ENCODE results near the gene PTPRJ.
"Not testable (repeated sequence)": the region's sequence is repeated elsewhere in the genome, so short reads cannot be mapped to it uniquely, and the experiment has no call there.

Gene PTPRJ

DNA sequence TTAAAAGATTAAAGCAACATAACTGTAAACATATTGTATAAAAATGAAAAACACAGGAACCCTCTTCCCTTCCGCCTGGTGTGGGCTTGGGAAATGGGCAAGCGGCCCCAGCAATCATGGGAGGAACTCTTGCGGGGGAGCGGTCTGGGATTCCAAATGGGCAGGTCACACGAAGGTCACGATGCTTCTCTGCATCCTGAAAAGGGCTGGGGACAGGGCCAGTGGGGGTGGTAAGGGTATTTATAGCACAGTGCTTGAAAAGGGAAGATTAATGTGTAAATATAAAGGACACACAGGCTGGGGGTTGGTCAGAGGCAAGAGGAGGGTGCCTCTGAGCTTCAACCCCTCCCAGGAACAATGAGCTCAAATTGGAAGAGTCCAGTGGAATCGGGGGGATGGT, 189.4 kb downstream of the PTPRJ start:
- no peaks in the 10 kb centered on the region for H3K27me3 ChIP-seq (ENCODE audit: insufficient read depth, low read length)
- H3K9me3 ChIP-seq (ENCODE audit: low read length): no peaks in the 10 kb centered on the region
- H3K36me3 ChIP-seq (ENCODE audit: insufficient read depth, low read length): no peaks in the 10 kb centered on the region
- no peak overlapping the region for H2AFZ ChIP-seq (ENCODE audit: low read depth, low read length)
- no peak overlapping the region for H3K4me3 ChIP-seq (ENCODE audit: low read length)
- H3K4me1 ChIP-seq (ENCODE audit: insufficient read depth, low read length): peaks cover 10% of the 10 kb centered on the region

- Histone ChIP-seq H2AFZ (ENCODE audit: low read depth, low read length) (no peak overlapping the region), H3K4me3 (ENCODE audit: low read length) (no peak overlapping the region), H3K4me1 (ENCODE audit: insufficient read depth, low read length) (peaks cover 10% of the 10 kb centered on the region), H3K9me3 (ENCODE audit: low read length) (no peaks in the 10 kb centered on the region), H3K36me3 (ENCODE audit: insufficient read depth, low read length) (no peaks in the 10 kb centered on the region), H3K27me3 (ENCODE audit: insufficient read depth, low read length) (no peaks in the 10 kb centered on the region)
These were observed 190.2 kb downstream of the PTPRJ start for GRCh38 chr11:48170241-48171233.

- Histone ChIP-seq H3K27me3 (ENCODE audit: insufficient read depth, low read length) (no peaks in the 10 kb centered on the region), H3K4me3 (ENCODE audit: low read length) (no peak overlapping the region), H3K36me3 (ENCODE audit: insufficient read depth, low read length) (no peaks in the 10 kb centered on the region), H2AFZ (ENCODE audit: low read depth, low read length) (no peak overlapping the region), H3K9me3 (ENCODE audit: low read length) (no peaks in the 10 kb centered on the region), H3K4me1 (ENCODE audit: insufficient read depth, low read length) (peaks cover 10% of the 10 kb centered on the region)
These were observed 192.7 kb downstream of the PTPRJ start for GRCh38 chr11:48172818-48173609.

DNA sequence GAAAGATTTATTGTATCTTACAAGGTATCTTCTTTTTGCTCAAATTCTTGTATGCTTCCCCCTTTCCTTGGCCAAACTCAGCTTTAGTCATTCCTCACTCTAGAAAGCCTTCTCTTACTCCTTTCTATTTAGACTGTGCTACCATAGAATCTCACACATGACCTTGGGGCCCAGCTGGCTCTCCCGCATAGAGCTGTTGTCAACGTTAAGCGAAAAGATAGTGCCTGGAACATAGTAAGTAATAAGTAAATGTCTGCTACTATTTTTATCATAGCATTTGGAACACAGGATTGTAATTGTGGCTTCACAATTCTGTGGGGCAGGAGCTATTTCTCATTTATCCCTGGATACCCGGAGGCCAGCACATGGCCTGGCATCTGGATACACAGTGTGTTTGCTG, 197.3 kb downstream of the PTPRJ start:
- no peaks in the 10 kb centered on the region for H3K9me3 ChIP-seq (ENCODE audit: low read length)
- H3K27me3 ChIP-seq (ENCODE audit: insufficient read depth, low read length): no peaks in the 10 kb centered on the region
- no peaks in the 10 kb centered on the region for H3K4me1 ChIP-seq (ENCODE audit: insufficient read depth, low read length)
- no peaks in the 10 kb centered on the region for H3K36me3 ChIP-seq (ENCODE audit: insufficient read depth, low read length)
- no peak overlapping the region for H2AFZ ChIP-seq (ENCODE audit: low read depth, low read length)
- no peak overlapping the region for H3K4me3 ChIP-seq (ENCODE audit: low read length)

GRCh38 chr11:48180627-48181026, 200.3 kb downstream of the PTPRJ start:
- no peaks in the 10 kb centered on the region for H3K9me3 ChIP-seq (ENCODE audit: low read length)

DNA sequence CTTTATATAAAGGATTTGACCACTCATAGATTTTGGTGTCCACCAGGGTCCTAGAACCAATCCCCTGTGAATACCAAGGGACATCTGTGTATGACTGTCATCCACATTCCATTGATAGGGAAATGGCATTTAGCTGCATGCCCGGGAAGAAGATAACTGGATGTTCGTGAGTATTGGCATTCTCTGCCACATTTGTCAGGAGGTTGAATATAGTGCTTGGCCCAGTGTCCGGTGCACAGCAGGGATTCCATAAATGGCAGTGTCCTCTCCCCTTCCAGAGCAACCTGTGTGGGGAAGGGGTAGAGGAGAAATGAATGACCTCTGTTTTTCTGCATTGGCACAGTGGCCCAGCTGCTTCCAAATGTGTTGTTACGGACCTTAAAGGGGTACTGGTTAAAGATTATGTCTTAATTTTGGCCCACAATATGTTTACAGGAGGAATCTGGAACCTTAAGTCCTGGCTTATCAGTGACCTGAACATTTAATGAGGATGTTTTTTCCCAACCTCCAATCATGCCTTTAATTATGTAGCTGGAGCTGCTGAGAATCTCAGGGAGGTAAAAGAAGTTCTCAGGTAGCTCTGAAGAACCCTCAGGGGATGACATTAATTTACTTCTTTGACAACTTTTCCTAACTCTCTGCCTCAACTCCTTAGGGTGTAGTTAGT, 202.6 kb downstream of the PTPRJ start:
- Histone ChIP-seq H3K27me3 (ENCODE audit: insufficient read depth, low read length) (no peaks in the 10 kb centered on the region), H3K4me3 (ENCODE audit: low read length) (no peak overlapping the region), H3K36me3 (ENCODE audit: insufficient read depth, low read length) (no peaks in the 10 kb centered on the region), H3K4me1 (ENCODE audit: insufficient read depth, low read length) (no peaks in the 10 kb centered on the region), H2AFZ (ENCODE audit: low read depth, low read length) (no peak overlapping the region), H3K9me3 (ENCODE audit: low read length) (no peaks in the 10 kb centered on the region)

More at GRCh38 chr11:48180627-48181026, 200.3 kb downstream of the PTPRJ start:
- H3K4me3 ChIP-seq (ENCODE audit: low read length): no peak overlapping the region
- H3K36me3 ChIP-seq (ENCODE audit: insufficient read depth, low read length): no peaks in the 10 kb centered on the region
- no peaks in the 10 kb centered on the region for H3K4me1 ChIP-seq (ENCODE audit: insufficient read depth, low read length)
- no peaks in the 10 kb centered on the region for H3K27me3 ChIP-seq (ENCODE audit: insufficient read depth, low read length)
- no peak overlapping the region for H2AFZ ChIP-seq (ENCODE audit: low read depth, low read length)

- Histone ChIP-seq H3K4me1 (ENCODE audit: insufficient read depth, low read length) (no peaks in the 10 kb centered on the region), H3K27me3 (ENCODE audit: insufficient read depth, low read length) (no peaks in the 10 kb centered on the region), H3K36me3 (ENCODE audit: insufficient read depth, low read length) (no peaks in the 10 kb centered on the region), H3K4me3 (ENCODE audit: low read length) (no peak overlapping the region), H3K9me3 (ENCODE audit: low read length) (no peaks in the 10 kb centered on the region), H2AFZ (ENCODE audit: low read depth, low read length) (no peak overlapping the region)
These were observed 204.1 kb downstream of the PTPRJ start for GRCh38 chr11:48184452-48184851.

DNA sequence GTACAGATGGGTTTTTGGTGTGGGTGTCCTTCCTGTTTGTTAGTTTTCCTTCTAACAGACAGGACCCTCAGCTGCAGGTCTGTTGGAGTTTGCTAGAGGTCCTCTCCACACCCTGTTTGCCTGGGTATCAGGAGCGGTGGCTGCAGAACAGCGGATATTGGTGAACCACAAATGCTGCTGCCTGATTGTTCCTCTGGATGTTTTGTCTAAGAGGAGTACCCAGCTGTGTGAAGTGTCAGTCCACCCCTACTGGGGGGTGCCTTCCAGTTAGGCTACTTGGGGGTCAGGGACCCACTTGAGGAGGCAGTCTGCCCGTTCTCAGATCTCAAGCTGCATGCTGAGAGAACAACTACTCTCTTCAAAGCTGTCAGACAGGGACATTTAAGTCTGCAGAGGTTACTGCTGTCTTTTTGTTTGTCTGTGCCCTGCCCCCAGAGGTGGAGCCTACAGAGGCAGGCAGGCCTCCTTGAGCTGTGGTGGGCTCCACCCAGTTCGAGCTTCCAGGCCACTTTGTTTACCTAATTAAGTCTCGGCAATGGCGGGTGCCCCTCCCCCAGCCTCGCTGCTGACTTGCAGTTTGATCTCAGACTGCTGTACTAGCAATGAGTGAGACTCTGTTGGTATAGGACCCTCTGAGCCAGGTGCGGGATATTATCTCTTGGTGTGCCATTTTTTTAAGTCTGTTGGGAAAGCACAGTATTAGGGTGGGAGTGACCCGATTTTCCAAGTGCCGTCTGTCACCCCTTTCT, 210.7 kb downstream of the PTPRJ start:
- not testable (repeated sequence) for H3K4me3 ChIP-seq (ENCODE audit: low read length)

DNA sequence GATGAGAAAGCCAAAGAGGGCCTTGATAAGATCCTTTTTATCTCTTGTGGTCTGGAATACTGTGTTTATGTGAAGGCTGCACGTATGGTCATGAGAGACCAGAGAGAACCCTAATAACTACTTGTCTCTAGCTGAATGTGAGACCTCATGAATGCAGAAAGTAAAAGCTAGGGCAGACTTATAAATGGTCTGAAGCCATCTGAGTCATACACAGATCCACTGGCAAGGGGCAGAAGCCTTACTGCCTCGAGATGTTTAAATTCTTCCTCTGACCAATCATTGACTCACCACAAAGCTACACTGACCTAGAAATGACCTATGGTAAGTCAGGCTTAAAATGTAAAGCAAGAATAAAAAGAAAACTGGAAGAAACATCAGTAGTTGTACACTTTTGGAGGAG, 213.5 kb downstream of the PTPRJ start:
- Histone ChIP-seq H3K4me1 (ENCODE audit: insufficient read depth, low read length) (no peaks in the 10 kb centered on the region), H3K27me3 (ENCODE audit: insufficient read depth, low read length) (no peaks in the 10 kb centered on the region), H3K4me3 (ENCODE audit: low read length) (no peak overlapping the region), H3K9me3 (ENCODE audit: low read length) (no peaks in the 10 kb centered on the region), H2AFZ (ENCODE audit: low read depth, low read length) (no peak overlapping the region), H3K36me3 (ENCODE audit: insufficient read depth, low read length) (no peaks in the 10 kb centered on the region)

More for the DNA sequence above, 210.7 kb downstream of the PTPRJ start:
- H3K9me3 ChIP-seq (ENCODE audit: low read length); H3K36me3 ChIP-seq (ENCODE audit: insufficient read depth, low read length); H3K4me1 ChIP-seq (ENCODE audit: insufficient read depth, low read length); H3K27me3 ChIP-seq (ENCODE audit: insufficient read depth, low read length); H2AFZ ChIP-seq (ENCODE audit: low read depth, low read length): not testable (repeated sequence)

DNA sequence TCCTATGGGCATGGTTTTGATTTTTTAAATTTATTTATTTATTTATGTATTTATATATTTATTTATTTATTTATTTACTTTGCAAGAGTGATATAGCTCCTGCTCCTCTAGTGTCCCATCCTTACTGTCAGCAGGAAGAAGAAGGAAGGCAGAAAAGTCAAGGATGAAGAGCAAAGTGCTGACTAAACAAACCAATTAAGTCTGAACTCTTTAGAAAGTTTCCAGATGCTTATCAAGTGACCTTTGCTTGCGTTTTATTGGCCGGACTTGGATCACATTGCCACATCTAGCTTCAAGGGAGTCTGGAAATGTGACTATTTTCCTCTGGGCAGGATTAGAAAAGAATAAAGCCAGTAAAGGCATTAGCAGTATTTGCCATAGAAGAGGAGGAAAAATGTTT, 227.5 kb downstream of the PTPRJ start:
- no peaks in the 10 kb centered on the region for H3K4me1 ChIP-seq (ENCODE audit: insufficient read depth, low read length)
- no peaks in the 10 kb centered on the region for H3K27me3 ChIP-seq (ENCODE audit: insufficient read depth, low read length)
- H3K4me3 ChIP-seq (ENCODE audit: low read length): no peak overlapping the region
- H3K36me3 ChIP-seq (ENCODE audit: insufficient read depth, low read length): no peaks in the 10 kb centered on the region
- H2AFZ ChIP-seq (ENCODE audit: low read depth, low read length): no peak overlapping the region
- no peaks in the 10 kb centered on the region for H3K9me3 ChIP-seq (ENCODE audit: low read length)

GRCh38 chr11:48210052-48210451, 229.7 kb downstream of the PTPRJ start:
- Histone ChIP-seq H3K27me3 (ENCODE audit: insufficient read depth, low read length) (no peaks in the 10 kb centered on the region), H3K9me3 (ENCODE audit: low read length) (no peaks in the 10 kb centered on the region), H3K36me3 (ENCODE audit: insufficient read depth, low read length) (no peaks in the 10 kb centered on the region), H2AFZ (ENCODE audit: low read depth, low read length) (no peak overlapping the region), H3K4me3 (ENCODE audit: low read length) (no peak overlapping the region), H3K4me1 (ENCODE audit: insufficient read depth, low read length) (no peaks in the 10 kb centered on the region)

DNA sequence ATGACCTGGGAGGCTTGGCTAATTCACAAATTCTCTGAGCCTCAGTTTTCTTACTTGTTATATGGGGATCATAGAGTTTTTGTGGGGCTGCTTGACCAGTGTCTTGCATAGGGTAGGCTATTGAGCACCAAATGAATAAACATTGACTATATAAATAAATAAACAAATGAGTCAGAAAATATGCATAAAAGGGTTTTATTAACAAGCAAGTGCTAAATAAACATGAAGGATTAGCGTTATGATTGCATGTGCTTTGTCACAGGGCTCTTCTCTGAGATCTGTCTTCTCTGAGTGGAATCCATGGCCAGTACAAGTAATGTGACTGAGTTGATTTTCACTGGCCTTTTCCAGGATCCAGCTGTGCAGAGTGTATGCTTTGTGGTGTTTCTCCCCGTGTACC, 236.2 kb downstream of the PTPRJ start, which contains the start of gene OR4B1:
Gene OR4B1, plus strand, starts transcription at position 301 of the 400 bp plus-strand sequence. Its CDS starts 0 bp downstream, at position 301.
- H3K27me3 ChIP-seq (ENCODE audit: insufficient read depth, low read length): no peaks in the 10 kb centered on the region
- no peak within 1 kb of the TSS for H2AFZ ChIP-seq (ENCODE audit: low read depth, low read length)
- no peaks in the 10 kb centered on the region for H3K4me1 ChIP-seq (ENCODE audit: insufficient read depth, low read length)
- no peak within 1 kb of the TSS for H3K4me3 ChIP-seq (ENCODE audit: low read length)
- no peaks in the 10 kb centered on the region for H3K9me3 ChIP-seq (ENCODE audit: low read length)
- no peaks in the 10 kb centered on the region for H3K36me3 ChIP-seq (ENCODE audit: insufficient read depth, low read length)

Measured in neuron (in vitro differentiated cells).